ENCODE results near the gene NKX2-8. TPM values are rescaled to one million over a fixed set of nuclear protein-coding genes. Genes with fewer than 3 reads are reported as not detected.
"Not testable (repeated sequence)": the region's sequence is repeated elsewhere in the genome, so short reads cannot be mapped to it uniquely, and the experiment has no call there.

The NKX2-8 gene
- polyA plus RNA-seq, 3 donors: not detected

- no peak for DNase-seq (ENCODE audit: low read depth in 3 of 3, low spot score in 2 of 3)
Measured at GRCh38 chr14:36580856-36581831, 1.3 kb downstream of the NKX2-8 start.

GRCh38 chr14:36580141-36580855, 2.1 kb downstream of the NKX2-8 start:
- DNase-seq (ENCODE audit: low read depth in 3 of 3, low spot score in 2 of 3): no peak

GRCh38 chr14:36579573-36580140, 2.8 kb downstream of the NKX2-8 start:
- DNase-seq (ENCODE audit: low read depth in 3 of 3, low spot score in 2 of 3): no peak

- DNase-seq (ENCODE audit: low read depth in 3 of 3, low spot score in 2 of 3): no peak
Measured at GRCh38 chr14:36579001-36579555, 3.3 kb downstream of the NKX2-8 start.

GRCh38 chr14:36570065-36570464, 12.3 kb downstream of the NKX2-8 start:
- DNase-seq (ENCODE audit: low read depth in 3 of 3, low spot score in 2 of 3): no peak

GRCh38 chr14:36556811-36557433, 25.5 kb downstream of the NKX2-8 start:
- no peak for DNase-seq (ENCODE audit: low read depth in 3 of 3, low spot score in 2 of 3)

- no peak for DNase-seq (ENCODE audit: low read depth in 3 of 3, low spot score in 2 of 3)
Measured at GRCh38 chr14:36555998-36556743, 26.2 kb downstream of the NKX2-8 start.

GRCh38 chr14:36553656-36554260, 28.7 kb downstream of the NKX2-8 start:
- DNase-seq (ENCODE audit: low read depth in 3 of 3, low spot score in 2 of 3): peak in 2 of 3 donors; percentile 10 to 17

GRCh38 chr14:36550899-36551298, 31.5 kb downstream of the NKX2-8 start:
- no peak for DNase-seq (ENCODE audit: low read depth in 3 of 3, low spot score in 2 of 3)

GRCh38 chr14:36544280-36544679, 38.1 kb downstream of the NKX2-8 start:
- not testable (repeated sequence) for DNase-seq (ENCODE audit: low read depth in 3 of 3, low spot score in 2 of 3)

GRCh38 chr14:36538051-36538450, 44.4 kb downstream of the NKX2-8 start:
- no peak for DNase-seq (ENCODE audit: low read depth in 3 of 3, low spot score in 2 of 3)

Other genes starting within 250 kb of the NKX2-8 start
- gene NKX2-1, start 62.4 kb downstream of the NKX2-8 start, polyA plus RNA-seq (ENCODE audit: insufficient read length in 3 of 3): not detected
- gene PAX9, start 79.2 kb upstream of the NKX2-8 start, polyA plus RNA-seq (ENCODE audit: insufficient read length in 3 of 3): under 1 TPM; 0.20 to 0.37 (median 0.28) TPM

Measured in right renal cortex interstitium (tissue), 3 donors.